ENCODE results near the gene MYO1E.

- no peak for TF ChIP-seq RAD21 (conservative IDR thresholded peaks at IDR 0.05)
- no peak for TF ChIP-seq CTCF (IDR thresholded peaks at IDR 0.05; ENCODE audit: poor library complexity, severe bottlenecking)
- no peak for TF ChIP-seq EZH2 (IDR thresholded peaks at IDR 0.05; ENCODE audit: borderline replicate concordance, insufficient read depth, low read length, poor library complexity, severe bottlenecking)
- no peak for TF ChIP-seq POLR2AphosphoS5 (IDR thresholded peaks at IDR 0.05)
Measured at GRCh38 chr15:59251001-59251845, 121.4 kb downstream of the MYO1E start.
